HepG2 (cell line): ENCODE measurements around the gene MYH3.

ENCODE experiments used
- CTCF ChIP-seq: sonication (generic); formaldehyde crosslinking; IDR thresholded peaks from 2 replicates; pipeline ENCODE4 v1.5.0; 2020; ENCODE audit warnings: mild to moderate bottlenecking, missing genetic modification reagents, moderate library complexity
- RBM22 ChIP-seq: fragments of 200-400 bp; formaldehyde crosslinking; optimal IDR thresholded peaks from 2 replicates; pipeline ENCODE3; 2017; ENCODE audit warnings: mild to moderate bottlenecking, low read length, moderate library complexity
- TAF1 ChIP-seq: sonication (generic); formaldehyde crosslinking; IDR thresholded peaks from 2 replicates; pipeline ENCODE4 v1.4.0; 2020; ENCODE audit warnings: missing genetic modification reagents
- TF ChIP-seq, protein P1 (sequence below): IDR thresholded peaks from 2 replicates; pipeline ENCODE4 v1.6.1; 2012; ENCODE audit warnings: inconsistent platforms

DNA sequence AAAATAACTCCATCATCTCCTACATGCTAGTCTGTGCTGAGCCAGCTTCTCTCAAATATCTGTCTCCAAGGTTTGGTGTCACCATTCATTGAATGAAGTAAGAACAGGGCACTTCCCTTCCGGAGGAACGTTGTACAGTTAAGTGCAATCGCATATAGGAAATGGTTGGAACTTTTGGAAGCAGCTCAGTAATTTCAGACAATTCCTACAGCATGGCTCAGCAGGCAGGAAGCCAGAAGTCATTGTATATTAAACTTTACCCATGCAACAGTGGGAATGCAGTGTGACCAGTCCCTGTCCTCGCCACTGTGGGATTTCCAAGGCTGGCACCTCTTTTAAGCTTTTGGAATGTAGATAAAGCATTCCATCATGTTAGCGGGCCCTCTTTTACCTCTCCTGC lies 56.5 kb downstream of the MYH3 start:
- TF ChIP-seq CTCF (CRISPR knock-in tag): no peak
- TF ChIP-seq, protein P1, sequence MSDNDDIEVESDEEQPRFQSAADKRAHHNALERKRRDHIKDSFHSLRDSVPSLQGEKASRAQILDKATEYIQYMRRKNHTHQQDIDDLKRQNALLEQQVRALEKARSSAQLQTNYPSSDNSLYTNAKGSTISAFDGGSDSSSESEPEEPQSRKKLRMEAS: no peak
- TF ChIP-seq RBM22: no peak
- no peak for TF ChIP-seq TAF1
